GM12873 (cell line): ENCODE data around the gene QRICH1.

Source experiments
- CTCF ChIP-seq: IDR thresholded peaks from 2 replicates; pipeline ENCODE4 v1.5.1; 2012; ENCODE audit warnings: low read depth, mild to moderate bottlenecking, moderate library complexity, low read length, control low read depth; ENCODE audit not compliant: insufficient read depth; ENCODE audit errors: missing control alignments

QRICH1 gene

DNA sequence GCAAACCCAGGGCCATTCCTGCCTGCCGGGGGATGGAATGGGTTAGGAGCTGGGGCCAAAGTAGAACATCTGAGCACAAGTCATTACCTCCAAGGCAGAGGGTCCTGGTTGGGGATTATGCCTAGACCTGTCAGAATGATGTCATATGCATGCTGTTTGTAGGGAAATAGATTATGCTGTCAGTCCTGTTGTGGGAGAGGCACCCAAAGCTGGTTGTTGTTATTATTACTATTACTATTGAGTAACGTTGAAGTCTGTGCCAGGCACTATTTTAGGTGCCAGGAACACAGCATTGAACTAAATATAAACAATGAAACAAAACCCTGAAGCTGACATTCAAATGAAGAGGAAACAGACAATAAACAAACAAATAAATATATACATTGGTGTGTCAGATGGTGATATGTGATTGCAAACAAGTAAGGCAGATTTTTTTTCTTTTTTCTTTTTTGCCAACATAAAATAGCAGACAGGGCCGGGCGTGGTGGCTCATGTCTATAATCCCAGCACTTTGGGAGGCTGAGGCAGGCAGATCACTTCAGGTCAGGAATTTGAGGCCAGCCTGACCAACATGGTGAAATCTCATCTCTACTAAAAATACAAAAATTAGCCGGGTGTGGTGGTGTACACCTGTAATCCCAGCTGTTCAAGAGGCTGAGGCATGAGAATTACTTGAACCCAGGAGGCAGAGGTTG lies 101.9 kb downstream of the QRICH1 start:
- no peak for TF ChIP-seq CTCF

DNA sequence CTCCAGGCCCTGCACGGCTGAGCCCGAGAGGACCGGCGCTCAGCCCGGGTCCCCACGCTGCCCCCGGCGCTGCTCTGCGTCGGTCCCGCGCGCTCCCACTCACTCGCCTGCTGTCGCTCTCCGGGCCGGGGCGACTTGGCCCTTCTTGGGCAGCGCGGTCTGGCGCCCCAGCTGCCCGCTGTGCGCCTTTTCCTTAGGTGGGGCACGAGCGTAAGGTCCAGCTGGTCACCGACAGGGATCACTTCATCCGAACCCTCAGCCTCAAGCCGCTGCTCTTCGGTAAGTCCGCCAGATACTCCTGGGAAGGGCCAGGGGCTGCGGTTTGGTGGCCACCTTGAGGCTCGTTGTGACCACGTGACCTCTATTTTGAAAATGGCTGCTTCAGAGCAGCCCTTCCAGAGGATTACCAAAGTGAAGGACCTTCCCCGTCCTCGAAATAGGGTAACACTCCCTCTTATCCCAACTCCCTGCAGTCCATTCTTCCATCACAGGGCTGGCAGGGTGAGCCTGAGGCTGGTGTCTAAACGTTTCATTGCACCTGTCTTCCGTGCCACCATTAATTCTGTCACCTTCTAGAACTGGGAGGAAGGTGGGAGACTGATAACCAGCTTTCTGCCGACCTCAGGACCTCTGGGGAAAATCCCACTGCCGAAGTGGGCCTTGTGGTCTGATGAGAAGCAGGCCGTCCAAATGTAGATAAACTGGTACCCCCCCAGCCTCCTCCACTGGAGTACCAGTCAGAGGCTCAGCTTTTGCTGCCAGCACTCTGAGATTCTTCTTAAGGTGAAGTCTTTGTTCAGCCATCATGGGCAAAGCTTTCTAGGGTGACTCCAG lies 103.0 kb downstream of the QRICH1 start:
- TF ChIP-seq CTCF = no peak

DNA sequence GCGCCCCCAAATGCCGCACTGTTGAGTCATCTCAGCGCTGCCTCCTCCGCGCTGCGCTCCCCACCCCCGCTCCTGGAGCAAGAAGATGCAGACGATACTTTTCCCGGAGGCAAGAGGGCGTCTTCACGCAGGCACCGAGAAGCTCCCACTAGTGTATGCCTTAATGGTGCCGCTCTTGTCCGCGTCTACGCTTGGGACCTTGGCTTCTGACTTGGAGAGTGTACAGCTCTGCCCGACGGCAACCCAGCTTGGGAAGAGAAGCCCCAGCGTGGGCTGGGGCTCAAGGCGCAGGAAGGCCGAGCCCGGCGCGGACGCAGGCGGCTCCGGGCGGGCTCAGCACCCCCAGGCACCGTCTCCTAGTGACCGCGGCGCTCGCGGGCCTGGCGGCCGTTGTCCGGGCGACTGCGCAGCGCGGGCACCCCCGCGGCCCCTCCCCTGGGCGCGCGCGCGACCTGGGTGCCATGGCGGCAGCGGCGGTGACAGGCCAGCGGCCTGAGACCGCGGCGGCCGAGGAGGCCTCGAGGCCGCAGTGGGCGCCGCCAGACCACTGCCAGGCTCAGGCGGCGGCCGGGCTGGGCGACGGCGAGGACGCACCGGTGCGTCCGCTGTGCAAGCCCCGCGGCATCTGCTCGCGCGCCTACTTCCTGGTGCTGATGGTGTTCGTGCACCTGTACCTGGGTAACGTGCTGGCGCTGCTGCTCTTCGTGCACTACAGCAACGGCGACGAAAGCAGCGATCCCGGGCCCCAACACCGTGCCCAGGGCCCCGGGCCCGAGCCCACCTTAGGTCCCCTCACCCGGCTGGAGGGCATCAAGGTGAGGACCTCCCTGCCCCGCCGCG lies 103.9 kb downstream of the QRICH1 start, which contains the start of gene P4HTM:
Gene P4HTM, plus strand, starts transcription at position 446 of the 840 bp plus-strand sequence. Its CDS starts 16 bp downstream, at position 462.
- peak; percentile 30 for TF ChIP-seq CTCF

- TF ChIP-seq CTCF = no peak
Observed at GRCh38 chr3:48989126-48989795, 104.6 kb downstream of the QRICH1 start.

DNA sequence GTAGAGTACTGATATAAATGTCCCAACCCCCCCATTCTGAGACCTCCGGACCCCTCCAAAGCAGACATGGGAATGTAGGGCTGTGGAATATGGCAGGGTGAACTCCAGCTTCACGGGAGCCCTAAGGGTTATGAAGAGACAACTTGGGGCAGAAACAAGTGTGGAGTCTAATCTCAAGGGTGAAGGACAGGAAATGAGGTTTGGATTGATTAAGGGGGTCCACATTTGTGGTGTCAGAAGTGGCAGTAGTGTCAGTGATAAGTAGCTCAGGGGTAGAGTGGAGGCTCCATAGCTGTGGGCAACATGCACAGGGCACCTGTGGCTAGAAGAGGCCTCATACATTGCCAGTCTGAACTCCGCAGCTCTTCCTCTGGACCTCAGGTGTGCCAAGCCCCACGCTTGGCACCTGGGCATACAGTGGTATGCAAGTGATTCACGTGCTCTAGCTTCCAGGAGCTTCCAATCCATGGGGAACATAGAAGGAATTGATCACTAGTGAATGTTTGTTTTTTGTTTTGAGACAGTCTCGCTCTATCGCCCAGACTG lies 108.0 kb downstream of the QRICH1 start:
- no peak for TF ChIP-seq CTCF

- TF ChIP-seq CTCF = no peak
Observed at GRCh38 chr3:48984663-48985062, 109.2 kb downstream of the QRICH1 start.
